Lower leg skin (tissue), 4 donors: ENCODE results near the gene INTS3. TPM values are rescaled to one million over a fixed set of nuclear protein-coding genes. Genes with fewer than 3 reads are reported as not detected.
A peak's percentile ranks its signal among the peaks of the same experiment; 100 is the strongest.

Experiments
- DNase-seq, 2 donors: peaks; one replicate each; pipeline ENCODE4 v3.0.0-alpha.2; 2019; ENCODE audit warnings: low spot score in 2 of 2
- H3K4me3 ChIP-seq: fragments of 200-600 bp; sonication (generic); 2 replicates; pipeline ENCODE4 v1.5.1; 2017; ENCODE audit warnings: mild to moderate bottlenecking, low read depth; ENCODE audit not compliant: poor library complexity, severe bottlenecking
- POLR2A ChIP-seq, 2 donors: fragments of 450-650 bp; IDR thresholded peaks; one replicate each; pipeline ENCODE4 v1.6.1; 2016 to 2017; ENCODE audit warnings: antibody characterized with exemption in 2 of 2, mild to moderate bottlenecking in 1 of 2, moderate library complexity in 1 of 2
- WGBS, 2 donors: methylation state at CpG; one replicate each; pipeline ENCODE4 v1.1.5; 2018; 5-methylcytosine and 5-hydroxymethylcytosine counted together
- intact Hi-C: fragments of 100-400 bp; cut with DNase I; formaldehyde crosslinking; loops from one replicate; pipeline ENCODE4 v1.15.0; 2023; ENCODE audit warnings: low total_unique reads
- microRNA-seq, 2 donors: library from miRNA; unstranded; fragments of <30 nt; microRNA quantifications; one replicate each; pipeline ENCODE4, GENCODE V29; 2016; ENCODE audit warnings: borderline replicate concordance in 2 of 2, borderline number of aligned reads in 1 of 2
- total RNA-seq, 4 donors: library from RNA; depleted of rRNA; stranded (reverse); fragments of >200 nt; gene quantifications; one replicate each; pipeline ENCODE4 v1.1.0, GENCODE V29; 2016
- TF ChIP-seq, protein P1 (sequence below), 3 donors: fragments of 450-650 bp; IDR thresholded peaks; one replicate each; pipeline ENCODE4 v1.5.1; 2016; ENCODE audit warnings: antibody characterized with exemption in 3 of 3, mild to moderate bottlenecking in 3 of 3, moderate library complexity in 2 of 3

INTS3 gene
- total RNA-seq, 4 donors from 2014 or later, result 28.0 to 31.5 (median 29.6) TPM

DNA sequence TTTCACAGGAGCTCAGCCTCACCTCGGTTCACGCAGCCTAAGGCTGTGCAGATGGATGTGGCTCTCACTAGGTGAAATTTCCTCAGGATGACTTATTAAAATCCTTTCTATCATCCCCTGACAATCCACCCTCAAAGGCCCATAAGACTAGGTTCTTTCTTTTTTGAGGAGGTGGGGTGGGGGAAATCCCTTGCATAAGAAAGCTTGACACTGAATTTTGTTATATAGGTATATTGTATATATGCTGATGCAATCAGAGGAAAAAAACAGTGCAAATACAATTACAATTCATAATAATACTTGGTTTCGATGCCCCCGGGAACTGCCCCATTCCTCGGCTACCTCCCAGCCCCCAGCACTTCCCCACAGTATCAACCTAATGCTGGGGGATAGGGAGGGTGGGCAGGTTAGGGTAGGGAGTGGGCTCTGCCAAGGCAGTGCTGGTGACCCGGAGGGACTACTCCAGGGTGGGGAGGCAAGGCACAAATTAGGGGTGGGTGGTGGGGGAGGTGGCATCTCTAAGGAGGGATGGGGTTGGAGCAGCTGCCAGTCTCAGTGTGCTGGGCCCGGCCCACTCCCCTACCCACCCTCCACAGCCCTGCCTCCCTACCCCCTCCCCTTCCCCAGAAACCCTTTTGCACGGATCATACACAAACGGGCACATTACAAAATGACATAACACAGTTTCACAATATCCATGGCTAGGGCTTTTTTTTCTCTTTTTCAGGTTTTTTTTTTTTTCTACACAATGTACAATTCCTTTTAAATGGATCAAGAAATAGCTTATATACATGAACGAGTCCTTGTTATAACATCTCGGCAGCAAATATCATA is 78.3 kb downstream of the INTS3 start:
- WGBS, 2 donors, result 81 to 84% methylated on average over 11 of the region's 11 CpGs
- TF ChIP-seq, protein P1, sequence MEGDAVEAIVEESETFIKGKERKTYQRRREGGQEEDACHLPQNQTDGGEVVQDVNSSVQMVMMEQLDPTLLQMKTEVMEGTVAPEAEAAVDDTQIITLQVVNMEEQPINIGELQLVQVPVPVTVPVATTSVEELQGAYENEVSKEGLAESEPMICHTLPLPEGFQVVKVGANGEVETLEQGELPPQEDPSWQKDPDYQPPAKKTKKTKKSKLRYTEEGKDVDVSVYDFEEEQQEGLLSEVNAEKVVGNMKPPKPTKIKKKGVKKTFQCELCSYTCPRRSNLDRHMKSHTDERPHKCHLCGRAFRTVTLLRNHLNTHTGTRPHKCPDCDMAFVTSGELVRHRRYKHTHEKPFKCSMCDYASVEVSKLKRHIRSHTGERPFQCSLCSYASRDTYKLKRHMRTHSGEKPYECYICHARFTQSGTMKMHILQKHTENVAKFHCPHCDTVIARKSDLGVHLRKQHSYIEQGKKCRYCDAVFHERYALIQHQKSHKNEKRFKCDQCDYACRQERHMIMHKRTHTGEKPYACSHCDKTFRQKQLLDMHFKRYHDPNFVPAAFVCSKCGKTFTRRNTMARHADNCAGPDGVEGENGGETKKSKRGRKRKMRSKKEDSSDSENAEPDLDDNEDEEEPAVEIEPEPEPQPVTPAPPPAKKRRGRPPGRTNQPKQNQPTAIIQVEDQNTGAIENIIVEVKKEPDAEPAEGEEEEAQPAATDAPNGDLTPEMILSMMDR (IDR thresholded peaks at IDR 0.05), result no peak
- TF ChIP-seq POLR2A (IDR thresholded peaks at IDR 0.05), result no peak
- intact Hi-C loops, result no loop called here
- no peak overlapping the region for H3K4me3 ChIP-seq
- DNase-seq, result peak in 1 of 2 donors; percentile 74

DNA sequence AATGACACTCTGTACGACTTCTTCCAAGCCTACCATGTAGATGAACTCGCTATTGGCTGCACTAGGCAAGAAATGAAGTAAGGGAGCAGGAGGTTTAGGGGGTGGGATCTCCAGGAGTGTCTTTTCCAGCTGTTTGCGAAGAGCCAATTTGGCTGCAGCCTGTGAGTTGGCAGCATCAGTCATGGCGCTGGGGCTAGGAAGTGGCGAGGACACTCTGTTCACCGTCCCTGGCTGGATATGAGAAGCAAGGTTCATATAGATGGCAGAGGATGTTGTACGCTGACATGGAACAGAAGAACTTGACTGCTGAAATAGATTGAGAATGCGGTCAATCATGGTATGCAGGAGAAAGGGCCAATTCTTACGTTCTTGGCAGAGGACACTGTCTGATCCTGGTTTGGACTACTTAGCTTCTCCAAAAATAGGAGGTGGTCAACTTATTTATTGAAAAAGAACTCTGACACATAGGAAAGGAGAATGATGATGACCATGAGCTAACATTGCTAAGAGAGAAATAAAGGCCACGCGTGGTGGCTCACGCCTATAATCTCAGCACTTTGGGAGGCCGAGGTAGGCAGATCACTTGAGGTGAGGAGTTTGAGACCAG is 88.5 kb downstream of the INTS3 start:
- TF ChIP-seq, protein P1 (IDR thresholded peaks at IDR 0.05), result no peak
- TF ChIP-seq POLR2A (IDR thresholded peaks at IDR 0.05), result no peak
- WGBS, 2 donors, result 75 to 85% methylated on average over 13 of the region's 13 CpGs
- DNase-seq, result peak in 1 of 2 donors; percentile 17
- intact Hi-C loops, result no loop called here
- H3K4me3 ChIP-seq, result no peak overlapping the region

DNA sequence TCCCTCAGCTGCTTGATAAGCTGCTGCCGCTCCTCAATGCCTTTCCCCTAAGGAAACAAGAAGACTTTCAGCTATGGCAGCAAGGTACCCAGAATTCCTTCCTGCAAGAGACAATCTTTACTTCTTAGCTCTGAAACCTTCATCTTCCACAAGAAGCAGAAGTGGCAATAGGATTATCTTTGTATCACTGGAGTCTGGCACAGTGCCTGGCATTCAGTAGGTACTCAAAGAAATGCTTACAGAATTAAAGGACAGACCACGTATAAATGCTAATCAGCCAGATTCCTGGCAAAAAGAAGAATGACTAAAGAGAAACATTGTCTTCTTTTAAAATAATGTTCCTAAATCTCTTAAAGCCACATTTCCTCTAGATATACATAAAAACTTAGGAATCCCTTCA is 91.0 kb downstream of the INTS3 start:
- WGBS, 2 donors, result 84 to 87% methylated on average over 2 of the region's 2 CpGs
- no peak for DNase-seq
- TF ChIP-seq, protein P1 (IDR thresholded peaks at IDR 0.05), result no peak
- TF ChIP-seq POLR2A (IDR thresholded peaks at IDR 0.05), result no peak
- H3K4me3 ChIP-seq, result no peak overlapping the region
- intact Hi-C loops, result no loop called here

Small RNA genes lying within 50 kb of the gene (microRNA-seq; reads per million reads assigned to microRNA genes)
- gene MIR8083, result 0 reads per million in 2 donors

Other genes starting within 250 kb of the INTS3 start
- 100 to 1,000 TPM; 147 to 251 (median 192) TPM for gene S100A6, start 192.1 kb upstream of the INTS3 start, total RNA-seq
- not detected for gene S100A5, start 187.1 kb upstream of the INTS3 start, total RNA-seq
- gene S100A4, start 182.2 kb upstream of the INTS3 start, total RNA-seq, result 100 to 1,000 TPM in 3 of 4 donors, 10 to 100 TPM in 1; 94.4 to 215 (median 146) TPM
- gene S100A3, start 178.8 kb upstream of the INTS3 start, total RNA-seq, result 10 to 100 TPM in 1 of 4 donors, 1 to 10 TPM in 2, not detected in 1; 1.2 to 78.2 (median 2.2) TPM
- 100 to 1,000 TPM in 1 of 4 donors, 10 to 100 TPM in 3; 71.5 to 143 (median 96.4) TPM for gene S100A2, start 162.2 kb upstream of the INTS3 start, total RNA-seq
- gene S100A16, start 114.9 kb upstream of the INTS3 start, total RNA-seq, result 100 to 1,000 TPM; 289 to 390 (median 329) TPM
- gene S100A14, start 111.7 kb upstream of the INTS3 start, total RNA-seq, result 100 to 1,000 TPM; 416 to 668 (median 495) TPM
- 10 to 100 TPM; 44.1 to 72.8 (median 47.2) TPM for gene S100A13, start 100.5 kb upstream of the INTS3 start, total RNA-seq
- gene S100A1, start 99.6 kb upstream of the INTS3 start, total RNA-seq, result 10 to 100 TPM in 3 of 4 donors, 1 to 10 TPM in 1; 8.7 to 33.5 (median 23.8) TPM
- gene CHTOP, start 94.0 kb upstream of the INTS3 start, total RNA-seq, result 10 to 100 TPM; 56.1 to 86.9 (median 65.5) TPM
- gene SNAPIN, start 69.3 kb upstream of the INTS3 start, total RNA-seq, result 10 to 100 TPM; 34.8 to 60.4 (median 46.9) TPM
- gene ILF2, start 57.1 kb upstream of the INTS3 start, total RNA-seq, result 100 to 1,000 TPM in 2 of 4 donors, 10 to 100 TPM in 2; 80.4 to 118 (median 105) TPM
- 10 to 100 TPM in 2 of 4 donors, 1 to 10 TPM in 2; 4.3 to 16.5 (median 7.7) TPM for gene NPR1, start 49.4 kb upstream of the INTS3 start, total RNA-seq
- gene SLC27A3, start 47.4 kb downstream of the INTS3 start, total RNA-seq, result 10 to 100 TPM; 21.6 to 70.3 (median 45.3) TPM
- 10 to 100 TPM; 24.1 to 49.3 (median 29.3) TPM for gene GATAD2B, start 194.9 kb downstream of the INTS3 start, total RNA-seq
- 10 to 100 TPM; 18.4 to 31.1 (median 20.5) TPM for gene DENND4B, start 218.7 kb downstream of the INTS3 start, total RNA-seq
- gene CRTC2, start 230.6 kb downstream of the INTS3 start, total RNA-seq, result 10 to 100 TPM; 14.3 to 28.1 (median 21.1) TPM
- gene SLC39A1, start 235.5 kb downstream of the INTS3 start, total RNA-seq, result 100 to 1,000 TPM in 2 of 4 donors, 10 to 100 TPM in 2; 88.6 to 105 (median 98.8) TPM
- 10 to 100 TPM; 18.7 to 25.5 (median 22.9) TPM for gene CREB3L4, start 239.9 kb downstream of the INTS3 start, total RNA-seq
- 100 to 1,000 TPM; 179 to 218 (median 201) TPM for gene JTB, start 249.6 kb downstream of the INTS3 start, total RNA-seq